WTC11 (cell line): ENCODE measurements around the gene KCNQ4. TPM values are rescaled to one million over a fixed set of nuclear protein-coding genes. Genes with fewer than 3 reads are reported as not detected.

Source experiments
- ATAC-seq: fragments of 200-7000 bp; cut with Tn5 transposase; 2 replicates; pipeline ENCODE4 v1.10.0; 2021; ENCODE audit warnings: mild to moderate bottlenecking, moderate library complexity
- CTCF ChIA-PET: fragments of 300-600 bp; sonication (Branson Sonifier 250); formaldehyde crosslinking; loops from one replicate; lab custom pipeline; 2021; ENCODE audit warnings: antibody characterized with exemption; lab: Charles Lee
- POLR2A ChIA-PET: fragments of 350-600 bp; sonication (Branson Sonifier 250); formaldehyde crosslinking; loops from one replicate; lab custom pipeline; 2021; ENCODE audit warnings: antibody characterized with exemption; lab: Charles Lee
- DNase-seq: peaks from one replicate; pipeline ENCODE4 v3.0.0; 2021; ENCODE audit warnings: low spot score
- H3K27ac Mint-ChIP-seq: 2 replicates; pipeline ENCODE4 v1.8.0; 2021; ENCODE audit warnings: mixed read lengths
- H3K27me3 Mint-ChIP-seq: 2 replicates; pipeline ENCODE4 v1.8.0; 2021; ENCODE audit warnings: low read depth, mild to moderate bottlenecking, moderate library complexity, mixed read lengths
- H3K36me3 Mint-ChIP-seq: 2 replicates; pipeline ENCODE4 v1.8.0; 2021; ENCODE audit warnings: mixed read lengths
- H3K4me1 Mint-ChIP-seq: 2 replicates; pipeline ENCODE4 v1.8.0; 2022; ENCODE audit warnings: mixed read lengths
- H3K4me3 Mint-ChIP-seq: 2 replicates; pipeline ENCODE4 v1.8.0; 2021; ENCODE audit warnings: mild to moderate bottlenecking, moderate library complexity, mixed read lengths
- H3K9me3 Mint-ChIP-seq: 2 replicates; pipeline ENCODE4 v1.8.0; 2021; ENCODE audit warnings: mixed read lengths
- AFF4 ChIP-seq: sonication (generic); formaldehyde crosslinking; IDR thresholded peaks from 2 replicates; pipeline ENCODE4 v1.8.1; 2023; ENCODE audit warnings: mild to moderate bottlenecking, missing genetic modification reagents, borderline replicate concordance
- EMX1 ChIP-seq: fragments of 250-450 bp; sonication (Bioruptor Pico); IDR thresholded peaks from 2 replicates; pipeline ENCODE4 v1.8.0; 2021; ENCODE audit warnings: mild to moderate bottlenecking
- ETV6 ChIP-seq: sonication (generic); formaldehyde crosslinking; IDR thresholded peaks from 2 replicates; pipeline ENCODE4 v1.8.1; 2022; ENCODE audit warnings: mild to moderate bottlenecking, missing genetic modification reagents
- GABPB1 ChIP-seq: sonication (generic); formaldehyde crosslinking; IDR thresholded peaks from 2 replicates; pipeline ENCODE4 v1.8.1; 2023; ENCODE audit warnings: mild to moderate bottlenecking, missing genetic modification reagents
- NFE2L1 ChIP-seq: sonication (generic); formaldehyde crosslinking; IDR thresholded peaks from 2 replicates; pipeline ENCODE4 v1.8.1; 2023; ENCODE audit warnings: missing genetic modification reagents
- NFYB ChIP-seq: sonication (generic); formaldehyde crosslinking; conservative IDR thresholded peaks from 2 replicates; pipeline ENCODE4 v1.8.0; 2022; ENCODE audit warnings: low read depth, missing genetic modification reagents
- NR2C2 ChIP-seq: sonication (generic); formaldehyde crosslinking; IDR thresholded peaks from 2 replicates; pipeline ENCODE4 v1.8.0; 2022; ENCODE audit warnings: mild to moderate bottlenecking, missing genetic modification reagents
- NR3C1 ChIP-seq: sonication (generic); formaldehyde crosslinking; conservative IDR thresholded peaks from 2 replicates; pipeline ENCODE4 v1.8.1; 2023; ENCODE audit warnings: low read depth, mild to moderate bottlenecking, missing genetic modification reagents
- SMAD4 ChIP-seq: sonication (generic); formaldehyde crosslinking; IDR thresholded peaks from 2 replicates; pipeline ENCODE4 v1.8.0; 2022; ENCODE audit warnings: mild to moderate bottlenecking, missing genetic modification reagents
- ZBTB43 ChIP-seq: sonication (generic); formaldehyde crosslinking; IDR thresholded peaks from 2 replicates; pipeline ENCODE4 v1.8.1; 2023; ENCODE audit warnings: mild to moderate bottlenecking, missing genetic modification reagents
- ZNF232 ChIP-seq: sonication (generic); formaldehyde crosslinking; IDR thresholded peaks from 2 replicates; pipeline ENCODE4 v1.8.0; 2022; ENCODE audit warnings: mild to moderate bottlenecking, missing genetic modification reagents
- ZNF263 ChIP-seq: sonication (generic); formaldehyde crosslinking; IDR thresholded peaks from 2 replicates; pipeline ENCODE4 v1.8.1; 2022; ENCODE audit warnings: low read depth, mild to moderate bottlenecking, moderate library complexity, missing genetic modification reagents
- ZNF423 ChIP-seq: fragments of 250-450 bp; sonication (Bioruptor Pico); IDR thresholded peaks from 2 replicates; pipeline ENCODE4 v2.1.2; 2022; ENCODE audit warnings: mild to moderate bottlenecking, moderate library complexity
- total RNA-seq: library from RNA; stranded (reverse); gene quantifications from 3 replicates; pipeline ENCODE4 v1.2.3, GENCODE V29; 2021
- TF ChIP-seq, protein P1 (sequence below): sonication (generic); formaldehyde crosslinking; conservative IDR thresholded peaks from 2 replicates; pipeline ENCODE4 v1.8.1; 2022; ENCODE audit warnings: mild to moderate bottlenecking, missing genetic modification reagents
- TF ChIP-seq, protein P2 (sequence below): sonication (generic); formaldehyde crosslinking; IDR thresholded peaks from 2 replicates; pipeline ENCODE4 v1.8.0; 2023; ENCODE audit warnings: mild to moderate bottlenecking, missing genetic modification reagents
- TF ChIP-seq, protein P3 (sequence below): fragments of 250-450 bp; sonication (Bioruptor Pico); IDR thresholded peaks from 2 replicates; pipeline ENCODE4 v1.9.0; 2021; ENCODE audit warnings: mild to moderate bottlenecking
- TF ChIP-seq, protein P4 (sequence below): sonication (generic); formaldehyde crosslinking; IDR thresholded peaks from 2 replicates; pipeline ENCODE4 v1.8.1; 2023; ENCODE audit warnings: mild to moderate bottlenecking, missing genetic modification reagents, moderate library complexity
- TF ChIP-seq, protein P5 (sequence below): sonication (generic); formaldehyde crosslinking; IDR thresholded peaks from 2 replicates; pipeline ENCODE4 v1.8.1; 2022; ENCODE audit warnings: mild to moderate bottlenecking, missing genetic modification reagents, moderate library complexity, borderline replicate concordance
- TF ChIP-seq, protein P6 (sequence below): fragments of 250-450 bp; sonication (Bioruptor Pico); IDR thresholded peaks from 2 replicates; pipeline ENCODE4 v1.9.0; 2021; ENCODE audit warnings: moderate library complexity, mild to moderate bottlenecking, inconsistent platforms, borderline replicate concordance
- TF ChIP-seq, protein P7 (sequence below): sonication (generic); formaldehyde crosslinking; IDR thresholded peaks from 2 replicates; pipeline ENCODE4 v1.8.0; 2022; ENCODE audit warnings: mild to moderate bottlenecking, missing genetic modification reagents

The KCNQ4 gene
- total RNA-seq, 1 experiment from 2014 or later, result 4.0 TPM

DNA sequence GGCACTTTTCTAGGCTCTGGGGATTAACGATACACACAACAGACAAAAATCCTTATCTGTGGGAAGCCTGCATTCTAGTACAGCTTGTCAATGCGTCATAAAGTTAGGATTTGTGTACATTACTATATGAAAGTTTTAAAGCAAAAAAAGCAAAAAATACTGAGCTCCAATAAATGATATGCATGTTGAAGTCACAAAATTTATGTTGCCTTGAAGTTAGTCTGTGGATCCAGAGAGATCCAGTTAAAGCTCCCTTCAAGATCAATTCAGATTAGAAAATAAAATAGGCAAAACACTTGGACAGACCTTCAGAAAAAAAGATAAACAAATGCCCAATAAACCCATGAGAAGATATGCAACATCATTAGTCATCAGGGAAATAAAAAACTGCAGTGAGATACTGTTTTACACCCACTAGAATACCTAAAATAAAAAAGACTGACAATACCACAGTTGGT is 33.1 kb upstream of the KCNQ4 start (continued):
- TF ChIP-seq ZNF263 (no peak), ETV6 (CRISPR knock-in tag) (no peak), NFYB (CRISPR knock-in tag) (no peak), NR3C1 (CRISPR knock-in tag) (no peak), ZNF232 (CRISPR knock-in tag) (no peak), ZBTB43 (CRISPR knock-in tag) (no peak), NFE2L1 (CRISPR knock-in tag) (no peak)
- TF ChIP-seq, protein P1, sequence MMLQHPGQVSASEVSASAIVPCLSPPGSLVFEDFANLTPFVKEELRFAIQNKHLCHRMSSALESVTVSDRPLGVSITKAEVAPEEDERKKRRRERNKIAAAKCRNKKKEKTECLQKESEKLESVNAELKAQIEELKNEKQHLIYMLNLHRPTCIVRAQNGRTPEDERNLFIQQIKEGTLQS (CRISPR knock-in tag), result no peak
- TF ChIP-seq, protein P2, sequence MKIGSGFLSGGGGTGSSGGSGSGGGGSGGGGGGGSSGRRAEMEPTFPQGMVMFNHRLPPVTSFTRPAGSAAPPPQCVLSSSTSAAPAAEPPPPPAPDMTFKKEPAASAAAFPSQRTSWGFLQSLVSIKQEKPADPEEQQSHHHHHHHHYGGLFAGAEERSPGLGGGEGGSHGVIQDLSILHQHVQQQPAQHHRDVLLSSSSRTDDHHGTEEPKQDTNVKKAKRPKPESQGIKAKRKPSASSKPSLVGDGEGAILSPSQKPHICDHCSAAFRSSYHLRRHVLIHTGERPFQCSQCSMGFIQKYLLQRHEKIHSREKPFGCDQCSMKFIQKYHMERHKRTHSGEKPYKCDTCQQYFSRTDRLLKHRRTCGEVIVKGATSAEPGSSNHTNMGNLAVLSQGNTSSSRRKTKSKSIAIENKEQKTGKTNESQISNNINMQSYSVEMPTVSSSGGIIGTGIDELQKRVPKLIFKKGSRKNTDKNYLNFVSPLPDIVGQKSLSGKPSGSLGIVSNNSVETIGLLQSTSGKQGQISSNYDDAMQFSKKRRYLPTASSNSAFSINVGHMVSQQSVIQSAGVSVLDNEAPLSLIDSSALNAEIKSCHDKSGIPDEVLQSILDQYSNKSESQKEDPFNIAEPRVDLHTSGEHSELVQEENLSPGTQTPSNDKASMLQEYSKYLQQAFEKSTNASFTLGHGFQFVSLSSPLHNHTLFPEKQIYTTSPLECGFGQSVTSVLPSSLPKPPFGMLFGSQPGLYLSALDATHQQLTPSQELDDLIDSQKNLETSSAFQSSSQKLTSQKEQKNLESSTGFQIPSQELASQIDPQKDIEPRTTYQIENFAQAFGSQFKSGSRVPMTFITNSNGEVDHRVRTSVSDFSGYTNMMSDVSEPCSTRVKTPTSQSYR (CRISPR knock-in tag), result no peak
- TF ChIP-seq, protein P3, sequence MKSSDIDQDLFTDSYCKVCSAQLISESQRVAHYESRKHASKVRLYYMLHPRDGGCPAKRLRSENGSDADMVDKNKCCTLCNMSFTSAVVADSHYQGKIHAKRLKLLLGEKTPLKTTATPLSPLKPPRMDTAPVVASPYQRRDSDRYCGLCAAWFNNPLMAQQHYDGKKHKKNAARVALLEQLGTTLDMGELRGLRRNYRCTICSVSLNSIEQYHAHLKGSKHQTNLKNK (CRISPR knock-in tag), result no peak

GRCh38 chr1:40751802-40752201 is 31.8 kb upstream of the KCNQ4 start:
- TF ChIP-seq, protein P4, sequence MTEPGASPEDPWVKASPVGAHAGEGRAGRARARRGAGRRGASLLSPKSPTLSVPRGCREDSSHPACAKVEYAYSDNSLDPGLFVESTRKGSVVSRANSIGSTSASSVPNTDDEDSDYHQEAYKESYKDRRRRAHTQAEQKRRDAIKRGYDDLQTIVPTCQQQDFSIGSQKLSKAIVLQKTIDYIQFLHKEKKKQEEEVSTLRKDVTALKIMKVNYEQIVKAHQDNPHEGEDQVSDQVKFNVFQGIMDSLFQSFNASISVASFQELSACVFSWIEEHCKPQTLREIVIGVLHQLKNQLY, result no peak
- no peak for TF ChIP-seq ZNF423
- TF ChIP-seq, protein P5, sequence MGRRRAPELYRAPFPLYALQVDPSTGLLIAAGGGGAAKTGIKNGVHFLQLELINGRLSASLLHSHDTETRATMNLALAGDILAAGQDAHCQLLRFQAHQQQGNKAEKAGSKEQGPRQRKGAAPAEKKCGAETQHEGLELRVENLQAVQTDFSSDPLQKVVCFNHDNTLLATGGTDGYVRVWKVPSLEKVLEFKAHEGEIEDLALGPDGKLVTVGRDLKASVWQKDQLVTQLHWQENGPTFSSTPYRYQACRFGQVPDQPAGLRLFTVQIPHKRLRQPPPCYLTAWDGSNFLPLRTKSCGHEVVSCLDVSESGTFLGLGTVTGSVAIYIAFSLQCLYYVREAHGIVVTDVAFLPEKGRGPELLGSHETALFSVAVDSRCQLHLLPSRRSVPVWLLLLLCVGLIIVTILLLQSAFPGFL (CRISPR knock-in tag), result no peak
- no peak for TF ChIP-seq GABPB1 (CRISPR knock-in tag)
- no peaks in the 10 kb centered on the region for H3K9me3 Mint-ChIP-seq
- POLR2A ChIA-PET, result interaction anchor here (0.6 kb wide), 1 partner anchor 122 kb away, joined by 3 read pairs; no protein-coding TSS in a partner anchor
- CTCF ChIA-PET, result interaction anchor here (2.3 kb wide), 1 partner anchor 22 kb away, joined by 8 read pairs; no protein-coding TSS in a partner anchor
- H3K27me3 Mint-ChIP-seq, result no peaks in the 10 kb centered on the region
- no peak overlapping the region for H3K4me3 Mint-ChIP-seq
- peaks cover 79% of the 10 kb centered on the region for H3K36me3 Mint-ChIP-seq
- DNase-seq, result no peak
- no peak for ATAC-seq
- H3K4me1 Mint-ChIP-seq, result no peaks in the 10 kb centered on the region
- H3K27ac Mint-ChIP-seq, result no peak overlapping the region

DNA sequence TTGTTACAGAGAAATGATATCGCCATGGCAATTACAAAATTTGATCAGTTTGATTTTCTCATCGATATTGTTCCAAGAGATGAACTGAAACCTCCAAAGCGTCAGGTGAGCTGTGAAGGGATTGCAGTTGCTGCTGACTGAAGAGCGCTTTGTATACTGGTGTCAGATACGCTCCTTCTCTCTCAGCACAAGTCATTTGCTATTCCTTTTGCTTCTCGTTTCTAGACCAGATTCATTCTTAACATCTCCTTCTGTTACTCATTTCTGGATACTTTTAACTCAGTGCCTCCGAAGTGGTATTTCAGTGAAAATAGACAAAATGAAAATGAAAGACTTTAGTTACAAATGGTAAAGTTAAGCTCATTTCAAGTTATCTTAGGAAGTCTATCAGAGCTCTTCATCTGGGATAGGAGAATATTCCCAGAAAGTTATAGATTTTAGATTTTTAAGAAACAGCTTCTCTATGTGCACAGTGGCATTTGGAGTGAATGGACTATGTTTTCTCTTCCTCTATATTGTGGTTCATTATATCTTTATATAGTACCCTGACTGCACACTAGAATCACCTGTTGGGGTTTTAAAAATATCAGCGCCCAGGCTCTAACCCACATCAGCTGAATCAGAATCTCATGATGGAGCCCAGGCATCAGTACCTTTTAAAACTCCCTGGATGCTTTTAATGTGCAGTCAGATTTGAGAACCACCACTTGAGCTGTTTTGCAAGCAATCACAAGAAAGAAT is 30.3 kb upstream of the KCNQ4 start:
- ChIA-PET CTCF (interaction anchor here (1.2 to 2.3 kb wide), 2 partner anchors 21 to 123 kb away, joined by 4 to 8 read pairs; no protein-coding TSS in a partner anchor), POLR2A (interaction anchor here (0.6 kb wide), 2 partner anchors 124 to 179 kb away, joined by 3 to 4 read pairs; no protein-coding TSS in a partner anchor)
- Mint-ChIP-seq H3K27ac (no peak overlapping the region), H3K9me3 (no peaks in the 10 kb centered on the region), H3K4me3 (no peak overlapping the region), H3K36me3 (peaks cover 80% of the 10 kb centered on the region), H3K27me3 (no peaks in the 10 kb centered on the region), H3K4me1 (no peaks in the 10 kb centered on the region)
- ATAC-seq (no peak), DNase-seq (no peak)
- TF ChIP-seq, protein P6, sequence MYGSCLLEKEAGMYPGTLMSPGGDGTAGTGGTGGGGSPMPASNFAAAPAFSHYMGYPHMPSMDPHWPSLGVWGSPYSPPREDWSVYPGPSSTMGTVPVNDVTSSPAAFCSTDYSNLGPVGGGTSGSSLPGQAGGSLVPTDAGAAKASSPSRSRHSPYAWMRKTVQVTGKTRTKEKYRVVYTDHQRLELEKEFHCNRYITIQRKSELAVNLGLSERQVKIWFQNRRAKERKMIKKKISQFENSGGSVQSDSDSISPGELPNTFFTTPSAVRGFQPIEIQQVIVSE (CRISPR knock-in tag), result no peak
- TF ChIP-seq ETV6 (CRISPR knock-in tag) (no peak), NR2C2 (no peak), AFF4 (no peak), EMX1 (CRISPR knock-in tag) (no peak), SMAD4 (no peak)
- TF ChIP-seq, protein P7, sequence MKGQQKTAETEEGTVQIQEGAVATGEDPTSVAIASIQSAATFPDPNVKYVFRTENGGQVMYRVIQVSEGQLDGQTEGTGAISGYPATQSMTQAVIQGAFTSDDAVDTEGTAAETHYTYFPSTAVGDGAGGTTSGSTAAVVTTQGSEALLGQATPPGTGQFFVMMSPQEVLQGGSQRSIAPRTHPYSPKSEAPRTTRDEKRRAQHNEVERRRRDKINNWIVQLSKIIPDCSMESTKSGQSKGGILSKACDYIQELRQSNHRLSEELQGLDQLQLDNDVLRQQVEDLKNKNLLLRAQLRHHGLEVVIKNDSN (CRISPR knock-in tag), result no peak
